Neuronal stem cell (in vitro differentiated cells): Measurements from ENCODE around the gene HSD17B14.
"Not testable (repeated sequence)": the region's sequence is repeated elsewhere in the genome, so short reads cannot be mapped to it uniquely, and the experiment has no call there.

Experiments used
- DNase-seq: peaks from one replicate; pipeline ENCODE4 v3.0.0-alpha.2; 2013; ENCODE audit warnings: low spot score
- H2AFZ ChIP-seq: one replicate; pipeline ENCODE4 v1.6.1; 2013; ENCODE audit warnings: mild to moderate bottlenecking, low read length, inconsistent platforms
- H2AK5ac ChIP-seq: 2 replicates; pipeline ENCODE4 v1.6.1; 2013; ENCODE audit warnings: low read depth, mild to moderate bottlenecking, inconsistent platforms, low read length, moderate library complexity, mixed read lengths
- H2BK120ac ChIP-seq: 2 replicates; pipeline ENCODE4 v1.6.1; 2013; ENCODE audit warnings: low read depth, mild to moderate bottlenecking, inconsistent platforms, low read length, moderate library complexity, mixed read lengths
- H2BK12ac ChIP-seq: one replicate; pipeline ENCODE4 v1.6.1; 2013; ENCODE audit warnings: low read length, inconsistent platforms
- H2BK15ac ChIP-seq: 2 replicates; pipeline ENCODE4 v1.6.1; 2013; ENCODE audit warnings: mild to moderate bottlenecking, low read length, inconsistent platforms, mixed read lengths
- H2BK5ac ChIP-seq: one replicate; pipeline ENCODE4 v1.6.1; 2013; ENCODE audit warnings: inconsistent platforms, mild to moderate bottlenecking, low read length, moderate library complexity
- H3K14ac ChIP-seq: one replicate; pipeline ENCODE4 v1.6.1; 2013; ENCODE audit warnings: low read length, inconsistent platforms
- H3K18ac ChIP-seq: 2 replicates; pipeline ENCODE4 v1.6.1; 2013; ENCODE audit warnings: low read length, inconsistent platforms
- H3K23ac ChIP-seq: 2 replicates; pipeline ENCODE4 v1.6.1; 2013; ENCODE audit warnings: low read depth, mild to moderate bottlenecking, mixed read lengths, low read length, inconsistent platforms; ENCODE audit not compliant: poor library complexity
- H3K27ac ChIP-seq: replicated peaks from 3 replicates; pipeline ENCODE4 v1.5.1; 2013; ENCODE audit warnings: low read length, inconsistent platforms
- H3K27me3 ChIP-seq, 3 experiments: 2 replicates each; pipeline ENCODE4 v1.6.1; 2013; ENCODE audit warnings: low read length in 3 of 3, mild to moderate bottlenecking in 2 of 3, inconsistent platforms in 1 of 3, low read depth in 1 of 3, mixed read lengths in 1 of 3, moderate library complexity in 1 of 3; ENCODE audit not compliant: control insufficient read depth in 3 of 3, insufficient read depth in 3 of 3
- H3K36me3 ChIP-seq, 2 donors: replicated peaks in 1 of 2; 2 replicates each; pipeline ENCODE4 v1.6.1; 2013; ENCODE audit warnings: low read length in 2 of 2; ENCODE audit not compliant: control insufficient read depth in 2 of 2, insufficient read depth in 2 of 2
- H3K4ac ChIP-seq: 2 replicates; pipeline ENCODE4 v1.6.1; 2013; ENCODE audit warnings: inconsistent platforms, mild to moderate bottlenecking, low read length, moderate library complexity
- H3K4me1 ChIP-seq, 2 donors: 1 replicate in 1 of 2; 2 replicates in 1 of 2; pipeline ENCODE4 v1.6.1; 2013; ENCODE audit warnings: low read length in 2 of 2, low read depth in 1 of 2; ENCODE audit not compliant: control insufficient read depth in 2 of 2, insufficient read depth in 1 of 2
- H3K4me2 ChIP-seq: one replicate; pipeline ENCODE4 v1.6.1; 2013; ENCODE audit warnings: mild to moderate bottlenecking, low read length, inconsistent platforms; ENCODE audit not compliant: insufficient read depth, poor library complexity, severe bottlenecking
- H3K4me3 ChIP-seq, 2 donors: 2 replicates each; pipeline ENCODE4 v1.5.1; 2013; ENCODE audit warnings: low read length in 2 of 2, mild to moderate bottlenecking in 2 of 2, inconsistent platforms in 1 of 2, moderate library complexity in 1 of 2
- H3K79me1 ChIP-seq: one replicate; pipeline ENCODE4 v1.6.1; 2013; ENCODE audit warnings: low read depth, mild to moderate bottlenecking, inconsistent platforms, low read length, moderate library complexity
- H3K9ac ChIP-seq: one replicate; pipeline ENCODE4 v1.6.1; 2013; ENCODE audit warnings: mild to moderate bottlenecking, low read depth, low read length, inconsistent platforms; ENCODE audit not compliant: poor library complexity
- H3K9me3 ChIP-seq, 2 donors: replicated peaks in 1 of 2; 2 replicates each; pipeline versions ENCODE3 to v1.6.1; 2013; ENCODE audit warnings: low read length in 2 of 2, mild to moderate bottlenecking in 2 of 2, inconsistent platforms in 1 of 2, low read depth in 1 of 2, mixed read lengths in 1 of 2, moderate library complexity in 1 of 2; ENCODE audit not compliant: control insufficient read depth in 2 of 2, insufficient read depth in 1 of 2
- H4K8ac ChIP-seq: one replicate; pipeline ENCODE4 v1.6.1; 2013; ENCODE audit warnings: low read depth, mild to moderate bottlenecking, inconsistent platforms, low read length, moderate library complexity
- H4K91ac ChIP-seq: one replicate; pipeline ENCODE4 v1.6.1; 2013; ENCODE audit warnings: low read length, low read depth, mild to moderate bottlenecking, inconsistent platforms; ENCODE audit not compliant: poor library complexity
- WGBS, 2 donors: extraction: QIAGEN DNeasy Blood & Tissue Kit; methylation state at CpG; one replicate each; pipeline ENCODE4 v1.1.7; 2013; ENCODE audit warnings: missing lambda C conversion rate in 2 of 2, mixed read lengths in 1 of 2; ENCODE audit not compliant: insufficient read length in 2 of 2, insufficient replicate concordance in 1 of 2; ENCODE audit errors: extremely low coverage in 2 of 2; 5-methylcytosine and 5-hydroxymethylcytosine counted together

HSD17B14 gene

GRCh38 chr19:48846659-48847058, 10.4 kb upstream of the HSD17B14 start:
- H3K14ac ChIP-seq, H3K9me3 ChIP-seq, H3K18ac ChIP-seq, H4K8ac ChIP-seq, H2BK5ac ChIP-seq, H4K91ac ChIP-seq, H2BK12ac ChIP-seq, H3K79me1 ChIP-seq, H3K27me3 ChIP-seq, H2AFZ ChIP-seq, H3K4ac ChIP-seq, H3K23ac ChIP-seq, H3K4me2 ChIP-seq, H3K4me1 ChIP-seq, H2BK15ac ChIP-seq, H2BK120ac ChIP-seq, H2AK5ac ChIP-seq, H3K4me3 ChIP-seq, H3K9ac ChIP-seq, DNase-seq, H3K27ac ChIP-seq: not testable (repeated sequence)
- peaks cover 9 to 39% of the 10 kb centered on the region in 2 donors for H3K36me3 ChIP-seq
- no CpG with 5 or more reads among the region's 3 CpGs for WGBS, 2 donors

GRCh38 chr19:48845384-48845783, 9.1 kb upstream of the HSD17B14 start:
- H3K4me2 ChIP-seq, result no peak overlapping the region
- no peaks in the 10 kb centered on the region for H3K9me3 ChIP-seq

GRCh38 chr19:48844472-48844871, 8.2 kb upstream of the HSD17B14 start:
- H4K8ac ChIP-seq, result no peak overlapping the region
- H3K79me1 ChIP-seq, result no peaks in the 10 kb centered on the region
- no CpG with 5 or more reads among the region's 2 CpGs for WGBS, 2 donors
- no peak overlapping the region for H2AFZ ChIP-seq
- H3K18ac ChIP-seq, result no peak overlapping the region
- no peak overlapping the region for H3K4me3 ChIP-seq
- no peak overlapping the region for H3K27ac ChIP-seq
- H3K9me3 ChIP-seq, result no peaks in the 10 kb centered on the region
- H4K91ac ChIP-seq, result no peak overlapping the region
- H3K4me1 ChIP-seq, result no peaks in the 10 kb centered on the region
- no peak overlapping the region for H2BK12ac ChIP-seq
- H2BK120ac ChIP-seq, result no peak overlapping the region
- H3K27me3 ChIP-seq, result no peaks in the 10 kb centered on the region
- H2BK5ac ChIP-seq, result no peak overlapping the region
- H2AK5ac ChIP-seq, result no peak overlapping the region
- no peak overlapping the region for H3K9ac ChIP-seq
- H3K4ac ChIP-seq, result no peak overlapping the region
- H2BK15ac ChIP-seq, result no peak overlapping the region
- no peak overlapping the region for H3K4me2 ChIP-seq
- peaks cover 9 to 41% of the 10 kb centered on the region in 2 donors for H3K36me3 ChIP-seq
- H3K23ac ChIP-seq, result no peak overlapping the region
- no peak for DNase-seq
- H3K14ac ChIP-seq, result no peak overlapping the region

More at GRCh38 chr19:48845384-48845783, 9.1 kb upstream of the HSD17B14 start:
- no peak overlapping the region for H3K18ac ChIP-seq
- WGBS, 2 donors, result no CpG with 5 or more reads among the region's 15 CpGs
- H3K4me3 ChIP-seq, result no peak overlapping the region
- no peak overlapping the region for H2AK5ac ChIP-seq
- H3K27me3 ChIP-seq, result no peaks in the 10 kb centered on the region
- no peak overlapping the region for H3K27ac ChIP-seq
- peaks cover 9 to 39% of the 10 kb centered on the region in 2 donors for H3K36me3 ChIP-seq
- no peak overlapping the region for H3K23ac ChIP-seq
- no peaks in the 10 kb centered on the region for H3K4me1 ChIP-seq
- no peak overlapping the region for H4K8ac ChIP-seq
- H3K14ac ChIP-seq, result no peak overlapping the region
- no peak overlapping the region for H3K4ac ChIP-seq
- no peak overlapping the region for H2BK5ac ChIP-seq
- no peak overlapping the region for H3K9ac ChIP-seq
- no peak overlapping the region for H4K91ac ChIP-seq
- no peak overlapping the region for H2BK120ac ChIP-seq
- no peak overlapping the region for H2BK15ac ChIP-seq
- DNase-seq, result no peak
- no peaks in the 10 kb centered on the region for H3K79me1 ChIP-seq
- H2AFZ ChIP-seq, result no peak overlapping the region
- H2BK12ac ChIP-seq, result no peak overlapping the region

GRCh38 chr19:48842789-48843162, 6.5 kb upstream of the HSD17B14 start:
- no peak overlapping the region for H2BK12ac ChIP-seq
- no CpG with 5 or more reads among the region's 2 CpGs for WGBS, 2 donors
- no peak overlapping the region for H3K4me3 ChIP-seq
- H3K14ac ChIP-seq, result no peak overlapping the region
- H4K8ac ChIP-seq, result no peak overlapping the region
- H2BK120ac ChIP-seq, result no peak overlapping the region
- no peak overlapping the region for H3K4ac ChIP-seq
- H3K36me3 ChIP-seq, result peaks cover 13 to 43% of the 10 kb centered on the region in 2 donors
- no peak overlapping the region for H3K4me2 ChIP-seq
- H3K27ac ChIP-seq, result no peak overlapping the region
- H2AK5ac ChIP-seq, result no peak overlapping the region
- H3K23ac ChIP-seq, result no peak overlapping the region
- no peak overlapping the region for H2AFZ ChIP-seq
- no peaks in the 10 kb centered on the region for H3K27me3 ChIP-seq
- DNase-seq, result peak; percentile 81
- H3K18ac ChIP-seq, result no peak overlapping the region
- no peak overlapping the region for H2BK15ac ChIP-seq
- H3K9me3 ChIP-seq, result peaks cover 0 to 3% of the 10 kb centered on the region in 2 donors
- H3K79me1 ChIP-seq, result no peaks in the 10 kb centered on the region
- no peak overlapping the region for H3K9ac ChIP-seq
- H3K4me1 ChIP-seq, result peaks cover 0 to 3% of the 10 kb centered on the region in 2 donors
- H2BK5ac ChIP-seq, result no peak overlapping the region
- no peak overlapping the region for H4K91ac ChIP-seq
